NK-92 (cell line): ENCODE measurements around the gene UMOD.

Experiments used
- DNase-seq: peaks from one replicate; lab custom pipeline; 2025; ENCODE audit not compliant: unreplicated experiment; lab: John Stamatoyannopoulos, UW

Gene UMOD

GRCh38 chr16:20352615-20353014, at the start of gene UMOD:
TSS of gene UMOD (minus strand) at chr16:20352715. CDS start at chr16:20350737, 1,978 bp downstream.
- DNase-seq: no peak

- DNase-seq: no peak
Measured at GRCh38 chr16:20401475-20402016, 49.0 kb upstream of the UMOD start.

GRCh38 chr16:20401066-20401465, 48.6 kb upstream of the UMOD start:
- DNase-seq: no peak

- DNase-seq: no peak
Measured at GRCh38 chr16:20399185-20399584, 46.7 kb upstream of the UMOD start.

GRCh38 chr16:20398603-20399002, 46.1 kb upstream of the UMOD start:
- no peak for DNase-seq

GRCh38 chr16:20397468-20398074, 45.1 kb upstream of the UMOD start:
- DNase-seq: no peak

GRCh38 chr16:20396846-20397467, 44.4 kb upstream of the UMOD start:
- DNase-seq: no peak

GRCh38 chr16:20395946-20396345, 43.4 kb upstream of the UMOD start:
- no peak for DNase-seq

- no peak for DNase-seq
Measured at GRCh38 chr16:20393801-20394577, 41.5 kb upstream of the UMOD start.

- no peak for DNase-seq
Measured at GRCh38 chr16:20391045-20391444, 38.5 kb upstream of the UMOD start.

GRCh38 chr16:20388854-20389253, 36.3 kb upstream of the UMOD start:
- no peak for DNase-seq

GRCh38 chr16:20387978-20388377, 35.5 kb upstream of the UMOD start:
- DNase-seq: no peak

GRCh38 chr16:20385844-20386832, 33.6 kb upstream of the UMOD start:
- DNase-seq: no peak

GRCh38 chr16:20383106-20384029, 30.9 kb upstream of the UMOD start:
- DNase-seq: no peak

GRCh38 chr16:20382202-20382948, 29.9 kb upstream of the UMOD start:
- no peak for DNase-seq

GRCh38 chr16:20380782-20381181, 28.3 kb upstream of the UMOD start:
- DNase-seq: no peak

- no peak for DNase-seq
Measured at GRCh38 chr16:20377181-20377580, 24.7 kb upstream of the UMOD start.

- DNase-seq: no peak
Measured at GRCh38 chr16:20372701-20373100, 20.2 kb upstream of the UMOD start.

- DNase-seq: no peak
Measured at GRCh38 chr16:20369452-20370054, 17.0 kb upstream of the UMOD start.
